A673 (cell line): Measurements from ENCODE around the gene DMD.

ENCODE experiments used
- EZH2 ChIP-seq: fragments of 200-600 bp; sonication (generic); IDR thresholded peaks from 2 replicates; pipeline ENCODE4 v1.6.1; 2017; ENCODE audit warnings: borderline replicate concordance, low read depth, mild to moderate bottlenecking, mixed read lengths, antibody characterized with exemption, low read length; ENCODE audit not compliant: poor library complexity, severe bottlenecking
- TF ChIP-seq, protein P1 (sequence below): fragments of 300-800, 200-600 bp; sonication (generic); conservative IDR thresholded peaks from 2 replicates; pipeline ENCODE4 v1.5.1; 2017; ENCODE audit warnings: low read depth, mild to moderate bottlenecking, antibody characterized with exemption, low read length, moderate library complexity, mixed read lengths

DNA sequence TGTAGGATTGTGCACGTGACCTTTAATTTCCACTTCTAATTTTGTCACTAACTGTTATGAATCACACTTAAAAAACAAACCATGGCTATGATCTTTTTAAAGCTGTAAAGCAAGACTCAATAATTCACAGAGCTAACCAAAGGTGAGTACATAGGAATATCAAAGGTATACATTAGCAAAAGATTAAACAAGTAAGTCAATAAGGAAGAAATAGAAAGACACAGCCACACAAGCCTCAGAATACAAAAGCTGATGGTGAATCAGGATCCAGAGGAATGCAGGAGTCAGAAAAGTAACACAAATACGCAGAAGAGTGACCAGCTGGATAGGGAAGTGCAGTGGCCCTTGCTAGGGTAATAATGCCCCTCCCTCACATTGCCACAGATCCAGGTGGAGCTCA lies 943.6 kb downstream of the DMD start:
- TF ChIP-seq EZH2 = no peak
- TF ChIP-seq, protein P1, sequence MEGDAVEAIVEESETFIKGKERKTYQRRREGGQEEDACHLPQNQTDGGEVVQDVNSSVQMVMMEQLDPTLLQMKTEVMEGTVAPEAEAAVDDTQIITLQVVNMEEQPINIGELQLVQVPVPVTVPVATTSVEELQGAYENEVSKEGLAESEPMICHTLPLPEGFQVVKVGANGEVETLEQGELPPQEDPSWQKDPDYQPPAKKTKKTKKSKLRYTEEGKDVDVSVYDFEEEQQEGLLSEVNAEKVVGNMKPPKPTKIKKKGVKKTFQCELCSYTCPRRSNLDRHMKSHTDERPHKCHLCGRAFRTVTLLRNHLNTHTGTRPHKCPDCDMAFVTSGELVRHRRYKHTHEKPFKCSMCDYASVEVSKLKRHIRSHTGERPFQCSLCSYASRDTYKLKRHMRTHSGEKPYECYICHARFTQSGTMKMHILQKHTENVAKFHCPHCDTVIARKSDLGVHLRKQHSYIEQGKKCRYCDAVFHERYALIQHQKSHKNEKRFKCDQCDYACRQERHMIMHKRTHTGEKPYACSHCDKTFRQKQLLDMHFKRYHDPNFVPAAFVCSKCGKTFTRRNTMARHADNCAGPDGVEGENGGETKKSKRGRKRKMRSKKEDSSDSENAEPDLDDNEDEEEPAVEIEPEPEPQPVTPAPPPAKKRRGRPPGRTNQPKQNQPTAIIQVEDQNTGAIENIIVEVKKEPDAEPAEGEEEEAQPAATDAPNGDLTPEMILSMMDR = no peak
